ENCODE data around the gene REEP1.
"Not testable (repeated sequence)": the region's sequence is repeated elsewhere in the genome, so short reads cannot be mapped to it uniquely, and the experiment has no call there.

REEP1 gene

DNA sequence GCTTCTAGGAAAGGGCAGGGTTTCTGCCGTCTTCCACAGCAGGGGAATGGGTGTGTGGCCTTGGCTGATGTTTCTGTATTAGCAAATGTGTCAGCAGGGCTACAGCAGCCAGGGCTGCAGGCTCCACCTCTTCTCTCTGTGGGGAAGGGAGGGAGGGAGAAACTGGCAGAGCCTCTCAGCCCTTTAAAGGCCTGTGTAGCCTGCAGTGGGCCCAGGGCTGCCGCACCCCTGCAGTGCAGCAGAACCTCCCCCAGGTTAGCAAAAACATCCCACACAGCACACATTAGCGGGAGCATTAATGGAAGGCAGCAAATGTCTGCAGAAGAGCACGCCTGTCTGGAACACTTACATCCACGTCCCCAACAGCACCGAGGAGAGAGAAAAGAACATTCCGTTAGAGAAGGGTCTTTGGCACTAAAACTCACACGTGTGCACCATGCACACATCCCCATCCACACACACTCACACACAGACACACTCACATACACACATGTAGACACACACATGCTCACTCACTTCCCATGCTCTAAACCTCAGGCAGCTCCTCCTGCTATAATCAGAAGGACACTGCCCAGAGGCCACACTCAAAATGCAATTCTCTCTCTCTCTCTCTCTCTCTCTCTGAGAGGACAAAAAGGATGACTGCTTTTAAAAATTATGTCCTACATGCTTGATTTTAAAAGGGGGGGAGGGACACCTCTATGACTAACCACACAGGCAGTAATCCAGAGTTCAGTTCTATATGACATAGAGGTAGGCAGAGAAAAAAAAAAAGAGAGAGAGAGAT is 114.1 kb downstream of the REEP1 start:
- no peak for DNase-seq

DNA sequence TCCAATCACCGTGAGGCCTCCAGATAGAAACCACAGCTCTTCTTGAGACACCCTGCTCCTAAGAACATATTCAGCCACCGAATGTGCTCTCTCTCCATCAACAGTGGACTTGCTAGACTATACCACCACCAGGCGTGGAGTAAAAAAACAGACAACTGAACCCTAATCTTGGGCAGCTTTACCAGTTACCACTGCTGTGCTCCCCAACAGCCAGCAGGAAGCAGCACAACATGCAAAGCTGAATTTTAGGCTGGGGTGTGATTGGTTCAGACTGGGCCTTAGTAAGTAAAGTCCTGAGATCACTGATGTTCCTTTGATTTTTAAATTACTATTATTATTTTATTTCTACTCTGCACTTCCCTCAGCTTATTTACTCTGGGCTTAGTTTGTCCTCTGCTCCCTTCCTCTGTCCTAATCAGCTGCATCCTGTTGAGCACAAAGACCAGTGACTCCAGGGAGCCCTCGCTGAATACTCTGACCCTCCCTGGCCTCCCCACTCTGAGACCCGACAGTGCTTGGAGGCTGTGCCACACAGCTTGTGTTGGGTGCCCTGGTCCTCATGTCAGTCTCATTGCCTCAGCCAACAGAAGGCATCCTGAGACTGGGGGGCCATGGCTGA is 116.3 kb downstream of the REEP1 start:
- peak; percentile 81 for DNase-seq

DNA sequence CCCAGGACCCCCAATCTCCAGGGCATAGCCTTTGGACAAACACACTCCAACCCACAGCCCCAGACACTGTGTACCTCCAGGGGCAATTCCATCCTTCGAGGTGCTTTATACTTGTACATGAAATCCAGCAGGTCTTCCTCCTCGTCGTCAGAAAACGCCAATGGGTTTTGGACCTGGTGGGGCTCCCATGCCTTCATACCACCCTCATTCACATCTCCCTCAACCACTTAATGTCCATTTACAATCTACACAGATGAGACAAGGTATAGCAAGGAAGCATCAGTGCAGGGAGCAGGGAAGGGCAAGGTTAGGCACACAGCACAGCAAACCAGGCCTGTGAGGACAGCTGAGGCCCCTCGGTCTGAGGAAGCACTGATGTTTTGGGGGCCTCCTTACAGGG is 117.5 kb downstream of the REEP1 start:
- no peak for DNase-seq

DNA sequence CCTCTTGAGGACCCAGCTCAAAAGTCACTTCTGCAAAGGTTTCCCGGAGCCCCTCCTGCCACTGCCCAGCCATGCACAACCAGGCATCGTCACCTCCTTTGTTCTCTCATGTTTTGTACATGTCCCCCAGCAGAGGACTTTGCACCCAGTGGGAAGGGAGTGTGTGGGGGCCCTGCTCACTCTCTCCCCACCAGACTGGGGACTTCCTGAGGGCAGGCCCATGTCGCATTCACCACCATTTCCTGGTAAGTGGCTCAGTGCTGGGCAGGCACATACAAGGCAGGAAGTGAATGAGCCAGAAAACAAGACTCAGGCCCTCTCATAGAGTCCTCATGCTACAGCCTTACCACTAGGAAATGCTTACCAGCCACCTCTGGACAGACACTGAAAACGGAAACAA is 119.3 kb downstream of the REEP1 start:
- DNase-seq = no peak

DNA sequence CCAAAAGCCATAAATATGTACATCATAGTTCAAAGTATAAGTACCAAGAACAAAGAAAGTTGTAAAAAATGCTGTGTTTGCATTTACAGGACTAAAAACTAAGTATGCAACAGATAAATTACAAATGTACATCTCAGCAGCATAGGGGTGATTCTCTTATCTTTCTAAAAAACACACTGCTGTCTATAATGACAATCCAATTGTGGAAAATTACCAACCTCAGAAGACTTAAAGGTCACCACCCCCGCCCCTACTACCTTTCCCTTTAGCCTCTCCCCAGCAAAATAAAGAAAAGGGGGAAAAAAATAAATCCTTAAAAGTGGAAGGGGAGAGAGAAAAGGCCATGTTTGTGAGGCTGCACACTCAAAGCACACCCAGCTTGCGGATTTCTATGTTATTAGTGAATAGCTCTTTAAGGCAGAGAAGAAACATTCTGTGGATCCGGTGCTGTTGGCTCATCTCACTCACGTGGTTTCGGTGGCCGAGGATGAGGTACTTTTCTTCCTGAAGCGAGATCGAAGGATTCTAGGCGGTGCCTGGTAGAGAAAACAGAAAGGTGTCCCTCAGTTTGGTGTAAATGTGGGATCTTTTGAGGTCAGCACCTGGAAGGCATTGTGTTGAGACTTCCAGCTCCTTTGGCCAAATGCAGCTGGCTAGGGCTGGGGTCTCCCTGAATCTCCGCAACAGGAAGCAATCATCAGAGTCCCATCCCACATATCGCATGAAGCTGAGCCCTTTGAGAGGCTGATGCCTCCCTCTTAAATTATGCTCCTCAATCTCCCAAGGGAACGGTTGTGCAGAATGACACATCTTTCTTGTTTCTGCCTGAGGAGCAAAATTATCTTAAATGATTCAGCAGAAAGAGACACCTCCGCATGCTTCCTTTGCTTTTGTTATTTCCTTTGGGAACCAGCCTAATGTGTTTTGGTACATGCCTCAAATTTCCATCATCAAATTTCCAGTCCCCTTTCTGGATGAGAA is 120.6 kb downstream of the REEP1 start:
- DNase-seq = no peak

DNA sequence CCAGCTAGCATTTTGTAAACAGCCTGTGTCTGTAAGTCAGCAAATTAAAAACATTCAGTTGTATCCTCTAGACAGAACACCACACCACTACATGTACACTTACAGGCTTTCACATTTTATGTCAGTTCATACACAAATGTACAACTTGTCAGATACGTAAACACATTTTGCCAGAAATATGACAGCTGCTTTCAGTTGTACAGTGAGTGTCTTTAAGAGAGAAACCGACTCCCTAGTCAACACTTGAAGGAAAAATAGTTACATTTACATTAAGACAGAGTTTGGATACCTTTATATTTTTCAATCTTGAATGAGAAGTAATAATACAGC is 123.0 kb downstream of the REEP1 start:
- no peak for DNase-seq

DNA sequence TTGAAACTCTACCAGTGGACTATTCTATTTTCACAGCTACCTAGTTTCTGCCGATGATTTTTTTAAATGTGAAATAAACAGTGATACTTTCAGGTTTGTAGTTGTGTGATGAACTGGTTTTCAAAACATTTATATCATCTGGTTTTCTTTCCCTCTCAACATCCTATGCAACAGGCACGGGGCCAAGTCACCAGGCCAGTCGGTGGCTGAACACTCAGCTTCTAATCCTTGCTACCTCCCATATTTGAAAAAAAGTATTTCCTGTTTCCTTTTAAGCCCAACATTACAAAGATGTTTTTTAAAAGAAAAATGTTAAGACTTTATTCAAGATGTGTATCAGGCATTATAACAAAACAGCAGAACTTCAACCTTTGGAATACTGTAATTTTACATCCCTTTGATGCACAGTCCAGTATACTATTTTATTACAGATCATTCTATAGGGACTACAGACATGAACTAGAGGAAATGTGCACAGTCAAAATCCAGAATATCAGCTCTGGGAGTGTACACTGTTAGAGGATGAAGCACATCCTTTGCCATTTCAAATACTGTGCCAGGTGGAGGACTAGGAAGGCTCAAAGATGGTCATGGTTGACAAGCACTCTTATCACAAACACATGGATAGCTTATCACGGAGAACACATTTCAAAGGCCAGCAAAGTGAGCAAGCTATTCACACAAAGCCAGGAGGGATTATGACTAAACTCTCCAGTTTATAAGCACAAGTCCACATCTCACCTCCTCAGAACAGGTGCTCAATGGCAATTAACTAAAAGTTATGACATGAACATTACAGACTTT is 123.5 kb downstream of the REEP1 start:
- DNase-seq = peak; percentile 95

DNA sequence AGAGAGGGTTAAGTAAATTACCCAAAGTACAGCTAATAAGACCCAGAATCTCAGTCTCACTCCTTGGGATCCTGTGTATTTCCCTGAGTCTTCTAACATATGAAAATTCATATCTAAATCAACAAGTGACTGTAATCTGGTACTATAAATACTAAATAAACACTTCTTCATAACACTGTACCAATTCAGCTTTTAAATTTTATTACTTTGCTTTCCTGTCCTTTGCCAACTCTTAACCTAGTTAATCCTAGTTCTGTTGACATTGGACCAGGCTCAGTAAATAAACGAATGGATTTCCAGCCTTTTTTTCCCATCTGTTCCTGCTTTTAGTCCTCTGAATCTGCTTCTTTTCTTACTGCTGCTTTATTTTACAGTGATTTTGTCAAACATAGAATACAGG is 124.4 kb downstream of the REEP1 start:
- DNase-seq = peak; percentile 79

DNA sequence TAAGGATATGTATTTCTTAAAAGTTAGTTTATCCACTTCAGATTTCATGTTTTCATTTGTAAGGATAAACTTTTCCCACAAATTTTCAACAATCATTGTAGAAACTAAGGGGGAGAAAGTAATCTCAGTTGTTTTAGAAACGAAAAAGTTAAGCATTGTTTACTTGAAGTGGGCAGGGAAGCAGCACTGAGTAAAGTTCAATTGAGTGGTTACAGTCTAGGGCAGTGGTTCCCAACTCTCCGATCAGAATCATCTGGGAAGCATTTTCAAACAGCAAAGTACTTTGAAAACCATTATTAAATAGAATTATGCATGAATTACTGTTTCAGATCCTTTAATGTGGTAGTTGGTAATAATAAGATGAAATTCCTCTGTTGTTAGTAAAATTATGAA is 125.6 kb downstream of the REEP1 start:
- no peak for DNase-seq

DNA sequence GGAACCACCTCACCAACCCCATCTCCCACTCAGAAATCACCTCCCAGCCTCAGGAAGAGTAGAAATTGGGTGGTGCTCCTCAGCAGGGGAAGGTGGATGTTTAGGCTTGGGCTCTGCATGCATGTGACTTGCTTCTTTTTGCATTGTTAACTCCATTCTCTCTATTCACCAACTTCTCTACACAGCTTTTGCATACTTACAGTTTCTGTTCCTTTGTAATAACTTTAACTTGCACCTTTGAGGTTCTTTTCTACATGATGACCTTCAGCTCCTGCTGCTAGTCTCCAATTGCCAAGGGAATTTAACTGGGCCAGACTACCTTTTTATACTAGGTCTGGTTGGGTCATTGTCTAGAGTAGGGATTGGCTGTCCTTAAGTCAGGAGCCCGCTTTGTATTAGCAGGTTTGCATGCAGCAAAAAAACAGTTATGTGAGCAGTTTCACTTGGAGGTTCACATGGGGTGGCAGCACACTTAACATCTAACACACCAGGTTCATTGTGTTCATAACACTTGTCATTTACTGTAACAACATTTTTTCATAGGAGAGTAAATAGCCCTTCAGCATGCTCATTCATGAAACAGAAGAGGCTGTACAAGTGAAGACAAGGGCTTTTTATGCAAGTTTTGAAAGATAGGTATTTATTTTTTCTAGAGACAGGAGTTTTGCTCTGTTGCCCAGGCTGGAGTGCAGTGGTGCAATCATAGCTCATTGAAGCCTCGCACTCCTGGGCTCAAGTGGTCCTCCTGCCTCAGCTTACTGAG is 126.2 kb downstream of the REEP1 start:
- DNase-seq = peak; percentile 79

DNA sequence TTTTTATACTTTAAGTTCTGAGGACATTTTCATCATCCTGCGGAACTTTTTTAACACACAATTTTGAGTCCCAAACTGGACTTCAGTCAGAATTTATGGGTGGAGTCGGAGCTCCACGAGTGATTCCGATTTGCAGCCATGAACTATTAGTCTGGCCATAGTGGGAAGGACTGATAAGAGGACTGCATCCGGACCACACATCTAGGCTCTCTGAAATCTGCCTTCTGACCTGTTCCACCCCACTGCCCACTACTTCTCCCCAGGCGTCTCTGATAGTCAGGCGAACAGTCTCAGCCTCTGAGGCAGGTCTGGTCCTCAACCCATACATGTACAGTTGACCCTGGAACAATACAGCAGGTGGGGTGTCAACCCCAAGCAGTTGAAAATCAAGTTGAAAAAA is 133.0 kb downstream of the REEP1 start:
- DNase-seq = no peak

DNA sequence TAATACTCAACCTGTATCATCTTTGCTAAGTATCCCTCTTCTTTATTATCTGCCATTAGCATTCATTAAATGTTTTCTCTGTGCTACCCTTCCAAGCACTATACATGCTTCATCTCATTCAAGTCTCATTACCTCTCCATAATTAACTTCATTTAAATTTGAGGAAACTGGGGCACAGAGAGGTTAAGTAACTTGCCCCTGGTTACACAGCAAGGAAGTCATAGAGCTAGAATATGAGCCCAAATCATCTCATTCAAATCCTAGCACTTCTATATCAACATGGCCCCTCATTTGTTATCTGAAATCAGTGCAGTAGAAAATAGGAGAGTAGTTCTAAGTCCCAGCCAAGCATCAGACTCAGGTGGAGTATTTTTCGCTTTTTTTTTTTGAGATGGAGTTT is 133.8 kb downstream of the REEP1 start:
- no peak for DNase-seq

DNA sequence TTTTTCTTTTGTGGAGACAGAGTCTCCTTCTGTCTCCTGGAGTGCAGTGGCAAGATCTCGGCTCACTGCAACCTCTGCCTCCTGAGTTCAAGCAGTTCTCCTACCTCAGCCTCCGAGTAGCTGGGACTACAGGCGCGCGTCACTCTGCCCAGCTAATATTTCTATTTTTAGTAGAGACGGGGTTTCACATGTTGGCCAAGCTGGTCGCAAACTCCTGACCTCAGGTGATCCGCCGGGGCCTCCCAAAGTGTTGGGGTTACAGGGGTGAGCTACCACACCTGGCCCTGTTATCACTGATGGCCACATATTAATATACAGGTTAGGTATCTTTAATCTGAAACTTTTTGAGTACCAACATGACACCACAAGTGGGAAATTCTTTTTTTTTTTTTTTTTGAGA is 134.7 kb downstream of the REEP1 start:
- DNase-seq = no peak

DNA sequence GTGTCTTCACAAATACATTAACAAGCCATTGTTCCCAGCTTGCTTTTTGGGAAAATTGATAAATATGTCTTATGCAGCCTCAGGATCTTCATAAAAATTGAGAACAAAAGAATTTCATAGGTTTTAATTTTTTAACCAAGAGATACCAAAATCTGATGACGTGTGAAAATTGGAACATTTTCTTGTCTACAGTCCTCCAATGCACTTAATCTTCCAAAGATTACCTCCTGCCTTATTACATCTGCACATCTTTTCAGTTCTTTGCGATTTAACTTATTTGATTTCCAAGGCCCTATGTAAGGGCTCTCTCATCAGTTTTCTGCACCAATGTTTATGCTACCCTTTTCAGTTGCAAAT is 135.1 kb downstream of the REEP1 start:
- no peak for DNase-seq

DNA sequence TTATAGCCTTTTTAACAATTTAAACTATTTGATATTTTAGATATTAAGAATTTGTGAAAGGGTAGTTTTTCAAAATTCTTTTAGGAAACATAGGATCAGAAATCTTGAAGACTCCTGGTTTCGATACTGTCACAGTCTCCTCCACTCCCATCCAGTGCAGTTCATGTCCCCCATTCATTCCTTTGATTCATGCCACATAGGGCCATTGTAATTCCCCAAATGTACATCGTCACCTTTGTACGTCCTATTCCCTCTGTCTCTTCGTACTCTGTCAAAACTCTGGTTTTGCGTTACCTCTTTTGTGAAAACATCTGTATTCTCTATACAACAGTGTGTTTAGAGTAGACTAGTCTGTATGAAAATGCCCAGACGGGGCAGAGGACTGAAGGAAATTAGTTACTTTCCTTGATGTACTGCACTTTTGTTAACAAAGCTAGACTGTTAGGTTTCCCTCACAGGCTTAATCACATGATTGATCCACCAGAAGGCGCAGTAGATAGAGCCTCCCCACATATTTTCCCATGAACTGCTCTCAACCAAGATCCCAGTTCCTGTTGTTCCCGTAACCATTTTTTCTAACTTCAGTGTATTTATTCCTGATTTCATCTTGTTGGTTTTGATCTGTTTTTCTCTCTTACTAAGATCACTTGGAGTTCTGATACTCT is 135.6 kb downstream of the REEP1 start:
- DNase-seq = no peak

DNA sequence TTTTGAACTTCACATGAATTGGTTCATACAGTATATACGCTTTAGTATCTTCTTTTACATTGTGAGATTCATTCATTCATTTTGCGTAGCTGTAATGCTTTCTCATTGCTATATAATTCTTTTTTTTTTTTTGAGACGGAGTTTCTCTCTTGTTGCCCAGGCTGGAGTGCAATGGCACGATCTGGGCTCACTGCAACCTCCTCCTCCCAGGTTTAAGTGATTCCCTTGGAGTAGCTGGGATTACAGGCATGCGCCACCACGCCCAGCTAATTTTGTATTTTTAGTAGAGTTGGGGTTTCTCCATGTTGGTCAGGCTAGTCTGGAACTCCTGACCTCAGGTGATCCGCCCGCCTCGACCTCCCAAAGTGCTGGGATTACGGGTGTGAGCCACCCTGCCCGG is 136.9 kb downstream of the REEP1 start:
- DNase-seq = not testable (repeated sequence)

DNA sequence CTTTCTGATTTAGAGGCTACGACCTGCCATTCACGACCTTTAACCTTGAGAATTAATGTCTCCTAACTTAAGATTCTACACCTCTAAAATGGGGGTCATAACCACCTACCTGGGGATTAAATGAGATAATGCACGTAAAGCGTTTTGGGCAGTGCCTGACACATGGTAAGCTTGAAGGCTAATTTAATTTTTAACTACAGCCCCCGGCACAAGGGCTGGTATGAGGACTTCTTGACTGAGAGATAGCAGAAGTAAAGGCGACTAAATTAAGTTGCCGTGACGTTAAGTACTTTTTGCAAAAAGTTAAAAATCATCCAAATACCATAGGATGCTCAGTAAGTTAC is 137.6 kb downstream of the REEP1 start:
- no peak for DNase-seq

DNA sequence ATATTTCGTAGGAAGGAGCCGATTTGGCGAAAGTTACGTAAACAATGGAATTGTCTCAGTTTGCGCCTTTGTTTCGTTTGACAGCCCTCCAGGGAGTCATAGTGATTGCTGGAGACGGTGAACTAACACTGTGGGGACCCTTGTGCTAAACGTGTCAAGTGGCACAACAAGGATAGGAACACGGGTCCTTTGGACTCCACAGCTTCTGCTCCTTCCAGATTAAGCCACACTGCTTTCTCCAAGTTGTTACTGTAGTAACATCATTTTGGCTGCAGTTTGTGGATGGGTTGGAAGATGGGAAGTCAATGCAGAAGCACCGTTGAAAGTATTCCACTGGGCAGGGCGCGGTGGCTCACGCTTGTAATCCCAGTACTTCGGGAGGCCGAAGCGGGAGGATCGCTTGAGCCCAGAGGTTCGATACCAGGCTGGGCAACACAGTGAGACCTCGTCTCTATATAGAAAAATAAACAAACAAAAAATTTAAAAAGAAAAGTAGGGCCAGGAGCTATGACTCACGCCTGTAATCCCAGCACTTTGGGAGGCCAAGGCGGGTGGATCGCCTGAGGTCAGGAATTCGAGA is 141.5 kb downstream of the REEP1 start:
- DNase-seq = no peak

DNA sequence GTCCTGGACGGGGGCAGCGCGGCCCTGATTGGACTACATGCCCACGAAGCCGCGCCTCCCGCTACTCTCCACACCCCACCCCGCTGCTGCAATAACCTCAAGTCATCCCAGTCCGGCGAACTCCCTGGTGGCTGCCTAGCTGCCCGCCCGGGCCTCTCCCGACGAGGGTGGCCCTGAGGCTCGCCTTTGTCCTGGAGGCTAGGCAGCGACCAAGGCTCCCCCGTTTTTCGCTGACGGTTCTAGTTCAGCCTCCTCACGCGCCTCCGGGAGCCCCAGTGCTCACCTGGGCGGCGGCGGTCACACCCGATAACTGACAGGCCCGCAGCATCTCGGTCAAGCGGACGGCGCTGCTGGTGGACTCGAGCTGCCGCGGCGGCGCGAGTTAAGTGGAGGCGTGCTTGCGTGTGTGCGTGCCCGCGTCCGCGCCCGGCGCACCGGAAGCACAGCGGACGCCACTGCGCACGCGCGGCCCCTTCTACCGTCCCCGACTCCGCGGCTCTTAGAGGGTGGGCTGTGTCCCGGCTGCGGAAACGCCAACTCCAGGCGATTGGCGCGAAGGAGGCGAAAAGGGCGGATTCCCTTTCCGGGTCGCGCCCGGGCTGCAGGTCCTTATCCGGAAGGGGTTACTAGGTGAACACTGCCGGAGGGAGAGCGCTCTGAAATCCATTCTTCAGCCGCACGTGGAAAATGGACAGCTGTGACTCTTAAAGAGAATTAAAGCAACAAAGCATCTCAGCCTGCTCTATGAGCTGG is 142.2 kb downstream of the REEP1 start, which contains the start of gene IMMT:
Gene IMMT (minus strand): TSS at position 408 of the 753 bp plus-strand sequence. CDS start 80 bp downstream, at position 328.
- peak; percentile 100 for DNase-seq

DNA sequence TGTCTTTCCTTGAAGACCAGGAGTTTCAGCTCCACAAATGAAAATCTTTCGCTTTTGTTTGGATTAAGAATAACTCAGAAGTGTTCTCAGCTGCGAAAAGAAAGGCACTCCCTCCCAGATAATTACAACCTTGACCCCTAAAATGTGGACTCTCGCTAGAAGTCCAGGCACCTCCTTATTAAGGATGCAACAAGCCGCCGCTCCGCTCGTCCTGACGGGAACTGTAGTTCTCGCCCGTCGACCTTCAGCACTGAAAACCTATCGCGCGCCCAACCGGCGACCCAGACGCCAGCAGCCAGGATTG is 142.7 kb downstream of the REEP1 start:
- no peak for DNase-seq

All from DMS53 (cell line).